GM12878 (cell line): Measurements from ENCODE around the gene ACER3. TPM values are rescaled to one million over a fixed set of nuclear protein-coding genes. Genes with fewer than 3 reads are reported as not detected.
A peak's percentile ranks its signal among the peaks of the same experiment; 100 is the strongest.

Experiments used
- ATF2 ChIP-seq: IDR thresholded peaks from 2 replicates; pipeline ENCODE4 v1.6.1; 2012; ENCODE audit warnings: low read length, inconsistent platforms
- BHLHE40 ChIP-seq, 2 experiments: fragments of 450-650 bp in 1 of 2; IDR thresholded peaks; 2 replicates each; pipeline ENCODE4 v1.6.1; 2011 to 2017; ENCODE audit warnings: low read depth in 2 of 2, borderline replicate concordance in 1 of 2, improper control_type of control experiment in 1 of 2, low read length in 1 of 2, mild to moderate bottlenecking in 1 of 2
- CEBPB ChIP-seq, 2 experiments: fragments of 150-350 bp in 1 of 2; IDR thresholded peaks; 2 replicates each; pipeline ENCODE4 v1.6.1; 2012 to 2014; ENCODE audit warnings: low read depth in 2 of 2, low read length in 2 of 2, borderline replicate concordance in 1 of 2, inconsistent platforms in 1 of 2
- CREM ChIP-seq: IDR thresholded peaks from 2 replicates; pipeline ENCODE4 v1.6.1; 2014; ENCODE audit warnings: antibody characterized with exemption, low read depth
- E2F4 ChIP-seq: IDR thresholded peaks from 2 replicates; pipeline ENCODE4 v1.6.1; 2012; ENCODE audit warnings: low read depth, low read length, improper control_type of control experiment
- E2F8 ChIP-seq: fragments of 450-650 bp; IDR thresholded peaks from 2 replicates; pipeline ENCODE4 v1.6.1; 2018; ENCODE audit warnings: mild to moderate bottlenecking, low read depth, moderate library complexity; ENCODE audit not compliant: partially characterized antibody
- IRF4 ChIP-seq: IDR thresholded peaks from 2 replicates; pipeline ENCODE4 v1.6.1; 2011; ENCODE audit warnings: low read depth, low read length
- LARP7 ChIP-seq: fragments of 450-650 bp; IDR thresholded peaks from 2 replicates; pipeline ENCODE4 v1.6.1; 2017; ENCODE audit warnings: mild to moderate bottlenecking
- NFYB ChIP-seq: IDR thresholded peaks from 2 replicates; pipeline ENCODE4 v1.6.1; 2011; ENCODE audit warnings: low read depth, mild to moderate bottlenecking, low read length, improper control_type of control experiment, moderate library complexity; ENCODE audit not compliant: insufficient read depth
- NKRF ChIP-seq: fragments of 450-650 bp; conservative IDR thresholded peaks from 2 replicates; pipeline ENCODE4 v1.6.1; 2017; ENCODE audit warnings: mild to moderate bottlenecking, moderate library complexity
- POLR2AphosphoS5 ChIP-seq: IDR thresholded peaks from 2 replicates; pipeline ENCODE4 v1.6.1; 2011; ENCODE audit warnings: mild to moderate bottlenecking, low read length, inconsistent platforms
- POU2F2 ChIP-seq: IDR thresholded peaks from 3 replicates; pipeline ENCODE4 v1.6.1; 2011; ENCODE audit warnings: low read depth, mild to moderate bottlenecking, low read length, borderline replicate concordance
- SUZ12 ChIP-seq: fragments of 200-600 bp; sonication (generic); IDR thresholded peaks from one replicate; pipeline ENCODE4 v1.6.1; 2018; ENCODE audit warnings: antibody characterized with exemption, mild to moderate bottlenecking; ENCODE audit not compliant: unreplicated experiment
- TCF3 ChIP-seq: IDR thresholded peaks from 2 replicates; pipeline ENCODE4 v1.6.1; 2012; ENCODE audit warnings: low read depth, mild to moderate bottlenecking, low read length, borderline replicate concordance; ENCODE audit not compliant: insufficient read depth
- ZBTB40 ChIP-seq: fragments of 450-650 bp; IDR thresholded peaks from 2 replicates; pipeline ENCODE4 v1.6.1; 2016; ENCODE audit warnings: mild to moderate bottlenecking, moderate library complexity, borderline replicate concordance
- ZSCAN29 ChIP-seq: fragments of 450-650 bp; IDR thresholded peaks from 2 replicates; pipeline ENCODE4 v1.6.1; 2017; ENCODE audit warnings: mild to moderate bottlenecking, moderate library complexity
- polyA plus RNA-seq, 11 experiments: library from polyadenylated mRNA; depleted of rRNA in 4 of 11; unstranded in 6 of 11; stranded (reverse) in 5 of 11; fragments of >200 nt; fragmentation: Nextera tagmentation in 4 of 11; fragmentation: Illumina TruSeq in 1 of 11; extraction: Ambion mirVana in 4 of 11; extraction: Trizol in 1 of 11; gene quantifications; 1 replicate in 1 of 11; 2 replicates in 10 of 11; pipeline versions ENCODE4 v1.2.1 to v1.2.3, GENCODE V29; 2011 to 2016; ENCODE audit warnings: inconsistent platforms in 2 of 11, missing spikeins in 2 of 11, low read depth in 1 of 11
- total RNA-seq, 4 experiments: library from RNA; depleted of rRNA in 3 of 4; stranded (reverse); fragments of >200 nt in 3 of 4; fragmentation: Illumina TruSeq in 1 of 4; extraction: Trizol in 1 of 4; gene quantifications; 2 replicates each; pipeline versions ENCODE4 v1.2.1 to v1.2.3, GENCODE V29; 2013 to 2021

The ACER3 gene
- total and polyA plus RNA-seq, 10 of the 15 experiments (the other 5 are each of a cell fraction or from before 2014, with no cell fraction given): 2.8 to 17.4 (median 10.3) TPM

GRCh38 chr11:76860539-76861475 lies at the start of gene ACER3 (continued):
- TF ChIP-seq LARP7: peak; percentile 94
- no peak for TF ChIP-seq NFYB
- no peak for TF ChIP-seq TCF3
- peak; percentile 52; the same call in 1 of the 2 replicates for TF ChIP-seq POLR2AphosphoS5
- no peak for TF ChIP-seq ATF2
- TF ChIP-seq ZSCAN29: no peak
- TF ChIP-seq CREM: no peak
- no peak for TF ChIP-seq E2F8
- 0 out of 3 replicates have a peak, but pooled peaks have one; percentile 33 for TF ChIP-seq POU2F2
- no peak for TF ChIP-seq IRF4
- no peak for TF ChIP-seq SUZ12
- no peak for TF ChIP-seq CEBPB (IDR thresholded peaks at IDR 0.05; ENCODE audit: borderline replicate concordance in 1 of 2, low read depth in 2 of 2, low read length in 2 of 2)
- no peak for TF ChIP-seq E2F4
- peak in 1 of 2 experiments; percentile 34; a peak in 1 of 4 replicates for TF ChIP-seq BHLHE40 (IDR thresholded peaks at IDR 0.05; ENCODE audit: borderline replicate concordance in 1 of 2, low read depth in 2 of 2, low read length in 1 of 2)
- TF ChIP-seq NKRF: peak; percentile 56; the same call in 1 of the 2 replicates
- no peak for TF ChIP-seq ZBTB40
